HepG2 (cell line): ENCODE data around the gene ARL2. TPM values are rescaled to one million over a fixed set of nuclear protein-coding genes. Genes with fewer than 3 reads are reported as not detected.

Experiments
- ASH2L ChIP-seq: fragments of 300-600, 200-600 bp; sonication (generic); IDR thresholded peaks from 2 replicates; pipeline ENCODE4 v1.7.0; 2017; ENCODE audit warnings: low read depth, mild to moderate bottlenecking, moderate library complexity, mixed read lengths, low read length; ENCODE audit not compliant: insufficient read length
- ATF2 ChIP-seq: sonication (generic); formaldehyde crosslinking; IDR thresholded peaks from 2 replicates; pipeline ENCODE4 v1.4.0; 2020; ENCODE audit warnings: missing genetic modification reagents
- DMAP1 ChIP-seq: IDR thresholded peaks from 2 replicates; pipeline ENCODE4 v1.6.1; 2016
- EZH2 ChIP-seq: conservative IDR thresholded peaks from 2 replicates; pipeline ENCODE4 v1.6.1; 2012; ENCODE audit warnings: mild to moderate bottlenecking, low read depth, low read length, moderate library complexity
- FOSL1 ChIP-seq: sonication (generic); formaldehyde crosslinking; IDR thresholded peaks from 2 replicates; pipeline ENCODE4 v1.9.0; 2021; ENCODE audit warnings: missing genetic modification reagents, borderline replicate concordance
- FOXC1 ChIP-seq: sonication (generic); formaldehyde crosslinking; IDR thresholded peaks from 2 replicates; pipeline ENCODE4 v1.8.0; 2022; ENCODE audit warnings: mild to moderate bottlenecking, missing genetic modification reagents, borderline replicate concordance
- FOXJ3 ChIP-seq: sonication (generic); formaldehyde crosslinking; IDR thresholded peaks from 2 replicates; pipeline ENCODE4 v1.4.0; 2020; ENCODE audit warnings: missing genetic modification reagents, mild to moderate bottlenecking, borderline replicate concordance
- GATAD1 ChIP-seq: IDR thresholded peaks from 2 replicates; pipeline ENCODE4 v1.6.1; 2016; ENCODE audit warnings: missing genetic modification reagents, missing compliant biosample characterization
- HOXD1 ChIP-seq: sonication (generic); formaldehyde crosslinking; IDR thresholded peaks from 2 replicates; pipeline ENCODE4 v1.5.0; 2020; ENCODE audit warnings: missing genetic modification reagents
- MIER2 ChIP-seq: IDR thresholded peaks from 2 replicates; pipeline ENCODE4 v1.6.1; 2016; ENCODE audit warnings: missing biosample characterization, missing genetic modification reagents
- MXD4 ChIP-seq: IDR thresholded peaks from 2 replicates; pipeline ENCODE4 v1.6.1; 2016; ENCODE audit warnings: mild to moderate bottlenecking, missing biosample characterization, missing genetic modification reagents
- NR2F6 ChIP-seq, 2 experiments: IDR thresholded peaks; 2 replicates each; pipeline ENCODE4 v1.6.1; 2016; ENCODE audit warnings: antibody characterized with exemption in 1 of 2, mild to moderate bottlenecking in 1 of 2
- POLR2G ChIP-seq: fragments of 200-400 bp; formaldehyde crosslinking; IDR thresholded peaks from 2 replicates; pipeline ENCODE4 v1.6.1; 2018; ENCODE audit warnings: mild to moderate bottlenecking, low read depth, low read length, moderate library complexity
- RAD21 ChIP-seq: fragments of 450-650 bp; formaldehyde crosslinking; IDR thresholded peaks from 2 replicates; pipeline ENCODE4 v1.5.0; 2020; ENCODE audit warnings: mild to moderate bottlenecking
- RFXANK ChIP-seq: IDR thresholded peaks from 2 replicates; pipeline ENCODE4 v1.6.1; 2016
- TOPORS ChIP-seq: sonication (generic); formaldehyde crosslinking; IDR thresholded peaks from 2 replicates; pipeline ENCODE4 v1.8.0; 2023; ENCODE audit warnings: mild to moderate bottlenecking, missing genetic modification reagents
- XRCC5 ChIP-seq: fragments of 200-400 bp; formaldehyde crosslinking; optimal IDR thresholded peaks from 2 replicates; pipeline ENCODE3; 2017; ENCODE audit warnings: mild to moderate bottlenecking, low read length
- ZNF232 ChIP-seq: sonication (generic); formaldehyde crosslinking; IDR thresholded peaks from 2 replicates; pipeline ENCODE4 v1.4.0; 2020; ENCODE audit warnings: missing genetic modification reagents, borderline replicate concordance
- ZNF343 ChIP-seq: sonication (generic); formaldehyde crosslinking; IDR thresholded peaks from 2 replicates; pipeline ENCODE4 v1.4.0; 2020; ENCODE audit warnings: mild to moderate bottlenecking, missing genetic modification reagents
- ZNF550 ChIP-seq: sonication (generic); formaldehyde crosslinking; IDR thresholded peaks from 2 replicates; pipeline ENCODE4 v1.4.0; 2020; ENCODE audit warnings: mild to moderate bottlenecking, missing genetic modification reagents, borderline replicate concordance
- ZNF576 ChIP-seq: sonication (generic); formaldehyde crosslinking; IDR thresholded peaks from 2 replicates; pipeline ENCODE4 v1.4.0; 2020; ENCODE audit warnings: mild to moderate bottlenecking, missing genetic modification reagents
- ZNF607 ChIP-seq: sonication (generic); formaldehyde crosslinking; IDR thresholded peaks from 2 replicates; pipeline ENCODE4 v1.5.1; 2020; ENCODE audit warnings: missing genetic modification reagents, mild to moderate bottlenecking, borderline replicate concordance
- ZNF776 ChIP-seq: sonication (generic); formaldehyde crosslinking; IDR thresholded peaks from 2 replicates; pipeline ENCODE4 v1.4.0; 2020; ENCODE audit warnings: mild to moderate bottlenecking, missing genetic modification reagents
- ZNF850 ChIP-seq: sonication (generic); formaldehyde crosslinking; conservative IDR thresholded peaks from 2 replicates; pipeline ENCODE4 v1.9.0; 2021; ENCODE audit warnings: mild to moderate bottlenecking, missing genetic modification reagents
- polyA plus RNA-seq, 8 experiments: library from polyadenylated mRNA; depleted of rRNA in 3 of 8; stranded (reverse) in 7 of 8; unstranded in 1 of 8; fragments of >200 nt; fragmentation: Illumina TruSeq in 4 of 8; extraction: Trizol in 4 of 8; gene quantifications; 2 replicates each; pipeline versions ENCODE4 v1.2.1 to v1.2.3, GENCODE V29; 2011 to 2016; ENCODE audit warnings: low read depth in 4 of 8, missing spikeins in 1 of 8, mixed read lengths in 1 of 8; ENCODE audit not compliant: insufficient read depth in 1 of 8
- total RNA-seq, 5 experiments: library from RNA; depleted of rRNA; stranded (reverse); fragments of >200 nt; fragmentation: Illumina TruSeq; extraction: Trizol; gene quantifications; 2 replicates each; pipeline ENCODE4 v1.2.3, GENCODE V29; 2016; ENCODE audit warnings: low read depth in 1 of 5
- TF ChIP-seq, protein P1 (sequence below): sonication (generic); formaldehyde crosslinking; IDR thresholded peaks from 2 replicates; pipeline ENCODE4 v1.9.0; 2021; ENCODE audit warnings: missing genetic modification reagents, mild to moderate bottlenecking, borderline replicate concordance
- TF ChIP-seq, protein P2 (sequence below): sonication (generic); formaldehyde crosslinking; IDR thresholded peaks from 2 replicates; pipeline ENCODE4 v1.9.0; 2021; ENCODE audit warnings: missing genetic modification reagents, borderline replicate concordance

Gene ARL2
- total and polyA plus RNA-seq, 2 of the 13 experiments (the other 11 are each of a cell fraction or from before 2014, with no cell fraction given) = 82.9 to 84.4 TPM

DNA sequence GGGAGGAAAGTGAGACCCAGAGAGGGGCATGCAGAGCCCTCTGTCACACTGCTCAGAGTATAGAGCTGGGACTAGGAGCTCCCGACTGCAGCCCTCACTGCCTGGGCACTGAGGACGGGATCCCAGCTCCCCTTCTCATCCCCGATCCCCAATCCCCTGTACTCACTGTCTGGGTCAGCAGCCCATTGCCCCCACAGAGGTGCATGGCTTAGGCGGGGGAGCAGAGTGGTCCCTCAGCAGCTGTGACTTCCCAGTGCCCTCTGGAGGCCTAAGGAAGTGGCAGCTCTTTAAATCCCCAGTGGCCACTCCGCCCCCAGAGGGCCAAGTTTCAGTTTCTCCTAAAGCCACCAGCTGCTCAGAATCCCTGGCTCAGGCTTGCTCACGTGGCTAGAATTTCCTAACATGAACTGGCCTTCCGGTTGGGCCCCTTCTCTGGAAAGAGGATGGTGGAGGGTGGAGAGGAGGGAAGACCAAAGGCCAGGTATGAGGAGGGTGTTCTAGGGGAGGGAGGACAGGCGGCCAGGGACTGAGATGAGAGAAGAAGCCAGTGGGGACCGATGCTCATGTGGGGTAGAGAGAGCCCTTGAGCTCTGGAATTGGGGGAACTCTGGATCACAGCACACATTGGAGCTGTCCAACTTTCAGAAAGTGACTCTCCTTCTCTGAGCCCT is 17.1 kb upstream of the ARL2 start, which contains the start of gene BATF2 (continued):
- no peak for TF ChIP-seq ZNF850
- peak; percentile 53 for TF ChIP-seq MXD4
- no peak for TF ChIP-seq TOPORS (CRISPR knock-in tag)
- TF ChIP-seq MIER2 = peak; percentile 75; the same call in 1 of the 2 replicates
- TF ChIP-seq FOSL1 (CRISPR knock-in tag) = no peak
- TF ChIP-seq ZNF343 (CRISPR knock-in tag) = 0 out of 2 replicates have a peak, but pooled peaks have one; percentile 32
- TF ChIP-seq, protein P1, sequence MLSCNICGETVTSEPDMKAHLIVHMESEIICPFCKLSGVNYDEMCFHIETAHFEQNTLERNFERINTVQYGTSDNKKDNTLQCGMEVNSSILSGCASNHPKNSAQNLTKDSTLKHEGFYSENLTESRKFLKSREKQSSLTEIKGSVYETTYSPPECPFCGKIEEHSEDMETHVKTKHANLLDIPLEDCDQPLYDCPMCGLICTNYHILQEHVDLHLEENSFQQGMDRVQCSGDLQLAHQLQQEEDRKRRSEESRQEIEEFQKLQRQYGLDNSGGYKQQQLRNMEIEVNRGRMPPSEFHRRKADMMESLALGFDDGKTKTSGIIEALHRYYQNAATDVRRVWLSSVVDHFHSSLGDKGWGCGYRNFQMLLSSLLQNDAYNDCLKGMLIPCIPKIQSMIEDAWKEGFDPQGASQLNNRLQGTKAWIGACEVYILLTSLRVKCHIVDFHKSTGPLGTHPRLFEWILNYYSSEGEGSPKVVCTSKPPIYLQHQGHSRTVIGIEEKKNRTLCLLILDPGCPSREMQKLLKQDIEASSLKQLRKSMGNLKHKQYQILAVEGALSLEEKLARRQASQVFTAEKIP (CRISPR knock-in tag) = no peak
- no peak for TF ChIP-seq HOXD1 (CRISPR knock-in tag)
- TF ChIP-seq RFXANK = no peak
- no peak for TF ChIP-seq ZNF776 (CRISPR knock-in tag)
- TF ChIP-seq ASH2L = peak; percentile 48
- no peak for TF ChIP-seq FOXC1 (CRISPR knock-in tag)
- peak; percentile 64; the same call in 1 of the 2 replicates for TF ChIP-seq GATAD1 (CRISPR knock-in tag)
- TF ChIP-seq POLR2G = peak; percentile 63
- no peak for TF ChIP-seq EZH2
- TF ChIP-seq RAD21 (CRISPR knock-in tag) = peak; percentile 70
- TF ChIP-seq ZNF232 (CRISPR knock-in tag) = no peak
- no peak for TF ChIP-seq ZNF550
- TF ChIP-seq ATF2 (CRISPR knock-in tag) = 0 out of 2 replicates have a peak, but pooled peaks have one; percentile 45
- peak; percentile 85 for TF ChIP-seq XRCC5
- TF ChIP-seq FOXJ3 (CRISPR knock-in tag) = no peak
- TF ChIP-seq ZNF576 (CRISPR knock-in tag) = no peak
- peak; percentile 48; the same call in 1 of the 2 replicates for TF ChIP-seq NR2F6 (IDR thresholded peaks at IDR 0.05)
- peak; percentile 56; the same call in 1 of the 2 replicates for TF ChIP-seq NR2F6 (CRISPR knock-in tag; IDR thresholded peaks at IDR 0.05)
- no peak for TF ChIP-seq ZNF607 (CRISPR knock-in tag)
- TF ChIP-seq DMAP1 = peak; percentile 75
- TF ChIP-seq, protein P2, sequence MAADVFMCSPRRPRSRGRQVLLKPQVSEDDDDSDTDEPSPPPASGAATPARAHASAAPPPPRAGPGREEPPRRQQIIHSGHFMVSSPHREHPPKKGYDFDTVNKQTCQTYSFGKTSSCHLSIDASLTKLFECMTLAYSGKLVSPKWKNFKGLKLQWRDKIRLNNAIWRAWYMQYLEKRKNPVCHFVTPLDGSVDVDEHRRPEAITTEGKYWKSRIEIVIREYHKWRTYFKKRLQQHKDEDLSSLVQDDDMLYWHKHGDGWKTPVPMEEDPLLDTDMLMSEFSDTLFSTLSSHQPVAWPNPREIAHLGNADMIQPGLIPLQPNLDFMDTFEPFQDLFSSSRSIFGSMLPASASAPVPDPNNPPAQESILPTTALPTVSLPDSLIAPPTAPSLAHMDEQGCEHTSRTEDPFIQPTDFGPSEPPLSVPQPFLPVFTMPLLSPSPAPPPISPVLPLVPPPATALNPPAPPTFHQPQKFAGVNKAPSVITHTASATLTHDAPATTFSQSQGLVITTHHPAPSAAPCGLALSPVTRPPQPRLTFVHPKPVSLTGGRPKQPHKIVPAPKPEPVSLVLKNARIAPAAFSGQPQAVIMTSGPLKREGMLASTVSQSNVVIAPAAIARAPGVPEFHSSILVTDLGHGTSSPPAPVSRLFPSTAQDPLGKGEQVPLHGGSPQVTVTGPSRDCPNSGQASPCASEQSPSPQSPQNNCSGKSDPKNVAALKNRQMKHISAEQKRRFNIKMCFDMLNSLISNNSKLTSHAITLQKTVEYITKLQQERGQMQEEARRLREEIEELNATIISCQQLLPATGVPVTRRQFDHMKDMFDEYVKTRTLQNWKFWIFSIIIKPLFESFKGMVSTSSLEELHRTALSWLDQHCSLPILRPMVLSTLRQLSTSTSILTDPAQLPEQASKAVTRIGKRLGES (CRISPR knock-in tag) = no peak
